Esophagus muscularis mucosa (tissue), 4 donors: Measurements from ENCODE around the gene TAOK1. TPM values are rescaled to one million over a fixed set of nuclear protein-coding genes. Genes with fewer than 3 reads are reported as not detected.

Experiments used
- DNase-seq: peaks from one replicate; pipeline ENCODE4 v3.0.0-alpha.2; 2017; ENCODE audit errors: extremely low spot score
- H3K27ac ChIP-seq, 4 donors: fragments of 200-600 bp; sonication (generic); replicated peaks in 1 of 4; 1 replicate in 3 of 4; 2 replicates in 1 of 4; pipeline ENCODE4 v1.5.1; 2016 to 2019; ENCODE audit warnings: mild to moderate bottlenecking in 1 of 4
- H3K27me3 ChIP-seq, 4 donors: fragments of 200-600 bp; sonication (generic); one replicate each; pipeline versions ENCODE4 v1.5.1 to v1.6.0; 2016 to 2019
- H3K36me3 ChIP-seq, 4 donors: fragments of 200-600 bp; sonication (generic); one replicate each; pipeline ENCODE4 v1.5.1; 2016 to 2019
- H3K4me1 ChIP-seq, 4 donors: fragments of 200-600 bp; sonication (generic); one replicate each; pipeline ENCODE4 v1.5.1; 2016 to 2019
- H3K4me3 ChIP-seq, 4 donors: fragments of 200-600 bp; sonication (generic); 1 replicate in 2 of 4; 2 replicates in 2 of 4; pipeline ENCODE4 v1.5.1; 2016 to 2019; ENCODE audit warnings: mild to moderate bottlenecking in 4 of 4, moderate library complexity in 1 of 4
- H3K9me3 ChIP-seq, 4 donors: fragments of 200-600 bp; sonication (generic); 1 replicate in 3 of 4; 2 replicates in 1 of 4; pipeline ENCODE4 v1.5.1; 2016 to 2019
- CTCF ChIP-seq, 3 experiments: fragments of 200-600 bp in 2 of 3; fragments of 450-650 bp in 1 of 3; sonication (generic) in 2 of 3; IDR thresholded peaks; one replicate each; pipeline ENCODE4 v1.5.1; 2017 to 2019; ENCODE audit warnings: antibody characterized with exemption in 3 of 3, mild to moderate bottlenecking in 2 of 3, moderate library complexity in 1 of 3
- EP300 ChIP-seq: sonication (generic); formaldehyde crosslinking; IDR thresholded peaks from one replicate; pipeline ENCODE4 v1.6.1; 2017; ENCODE audit warnings: antibody characterized with exemption
- POLR2A ChIP-seq: fragments of 450-650 bp; IDR thresholded peaks from one replicate; pipeline ENCODE4 v1.6.1; 2017; ENCODE audit warnings: antibody characterized with exemption, moderate library complexity, mild to moderate bottlenecking, low read depth
- POLR2AphosphoS5 ChIP-seq, 2 donors: sonication (generic); formaldehyde crosslinking; IDR thresholded peaks; one replicate each; pipeline ENCODE4 v1.6.1; 2017; ENCODE audit warnings: antibody characterized with exemption in 2 of 2
- WGBS: methylation state at CpG from one replicate; pipeline ENCODE4 v1.1.5; 2018; 5-methylcytosine and 5-hydroxymethylcytosine counted together
- intact Hi-C: fragments of 100-400 bp; cut with DNase I; formaldehyde crosslinking; loops from one replicate; pipeline ENCODE4 v1.15.1; 2023
- total RNA-seq, 4 donors: library from RNA; depleted of rRNA; stranded (reverse); fragments of >200 nt; gene quantifications; one replicate each; pipeline versions ENCODE4 v1.1.0 to v1.2.1, GENCODE V29; 2016

TAOK1 gene
- total RNA-seq, 4 donors from 2014 or later, result 48.7 to 73.1 (median 58.9) TPM

- DNase-seq, result no peak
- 84% methylated on average over 7 of the region's 30 CpGs for WGBS
- TF ChIP-seq EP300, result no peak
- no peak for TF ChIP-seq POLR2AphosphoS5 (IDR thresholded peaks at IDR 0.05)
- TF ChIP-seq POLR2A, result no peak
- TF ChIP-seq CTCF (IDR thresholded peaks at IDR 0.05), result no peak
- intact Hi-C loops, result no loop called here
- H3K9me3 ChIP-seq, result no peaks in the 10 kb centered on the region
- no peaks in the 10 kb centered on the region for H3K27me3 ChIP-seq
- H3K36me3 ChIP-seq, result peaks cover 31 to 54% (median 36%) of the 10 kb centered on the region in 4 donors
- H3K4me1 ChIP-seq, result peaks cover 26 to 56% (median 47%) of the 10 kb centered on the region in 4 donors
- H3K4me3 ChIP-seq, result peak overlapping the region; percentile 48 to 59 (median 50)
- peak overlapping the region; percentile 57 to 66 (median 63) for H3K27ac ChIP-seq
Observed at GRCh38 chr17:29571883-29572681, 181.9 kb downstream of the TAOK1 start.

GRCh38 chr17:29572691-29573557, 182.8 kb downstream of the TAOK1 start:
- TF ChIP-seq POLR2AphosphoS5 (IDR thresholded peaks at IDR 0.05), result peak; percentile 23 to 38
- peak; percentile 80 to 90 (median 84) for TF ChIP-seq CTCF (IDR thresholded peaks at IDR 0.05)
- TF ChIP-seq EP300, result no peak
- 20% methylated on average over 34 of the region's 62 CpGs for WGBS
- Histone ChIP-seq H3K9me3 (no peaks in the 10 kb centered on the region), H3K4me1 (peaks cover 30 to 57% (median 53%) of the 10 kb centered on the region in 4 donors), H3K27ac (peak overlapping the region; percentile 57 to 66 (median 63)), H3K36me3 (peaks cover 35 to 63% (median 45%) of the 10 kb centered on the region in 4 donors), H3K27me3 (no peaks in the 10 kb centered on the region), H3K4me3 (peak overlapping the region; percentile 48 to 59 (median 50))
- no peak for DNase-seq
- intact Hi-C loops, result no loop called here

- Histone ChIP-seq H3K9me3 (no peaks in the 10 kb centered on the region), H3K27me3 (no peaks in the 10 kb centered on the region), H3K36me3 (peaks cover 35 to 69% (median 50%) of the 10 kb centered on the region in 4 donors), H3K4me1 (peaks cover 32 to 63% (median 58%) of the 10 kb centered on the region in 4 donors), H3K4me3 (no peak overlapping the region), H3K27ac (no peak overlapping the region)
- intact Hi-C loops, result no loop called here
- DNase-seq, result no peak
- TF ChIP-seq POLR2A, result no peak
- TF ChIP-seq POLR2AphosphoS5 (IDR thresholded peaks at IDR 0.05), result no peak
- no peak for TF ChIP-seq CTCF (IDR thresholded peaks at IDR 0.05)
- TF ChIP-seq EP300, result no peak
- 82% methylated on average over 4 of the region's 6 CpGs for WGBS
Observed at GRCh38 chr17:29573558-29573869, 183.4 kb downstream of the TAOK1 start.

GRCh38 chr17:29573871-29574731, 183.9 kb downstream of the TAOK1 start:
- TF ChIP-seq CTCF (IDR thresholded peaks at IDR 0.05), result no peak
- TF ChIP-seq EP300, result no peak
- TF ChIP-seq POLR2AphosphoS5 (IDR thresholded peaks at IDR 0.05), result no peak
- TF ChIP-seq POLR2A, result no peak
- Histone ChIP-seq H3K4me1 (peaks cover 29 to 59% (median 55%) of the 10 kb centered on the region in 4 donors), H3K27ac (no peak overlapping the region), H3K9me3 (no peaks in the 10 kb centered on the region), H3K4me3 (no peak overlapping the region), H3K36me3 (peaks cover 35 to 74% (median 56%) of the 10 kb centered on the region in 4 donors), H3K27me3 (no peaks in the 10 kb centered on the region)
- no peak for DNase-seq
- WGBS, result 90% methylated on average over 14 of the region's 14 CpGs
- intact Hi-C loops, result no loop called here
